ENCODE measurements around the gene MRPL50.

The MRPL50 gene

GRCh38 chr9:101433229-101433628, 34.8 kb upstream of the MRPL50 start:
- no peak for ATAC-seq
- TF ChIP-seq, protein P1, sequence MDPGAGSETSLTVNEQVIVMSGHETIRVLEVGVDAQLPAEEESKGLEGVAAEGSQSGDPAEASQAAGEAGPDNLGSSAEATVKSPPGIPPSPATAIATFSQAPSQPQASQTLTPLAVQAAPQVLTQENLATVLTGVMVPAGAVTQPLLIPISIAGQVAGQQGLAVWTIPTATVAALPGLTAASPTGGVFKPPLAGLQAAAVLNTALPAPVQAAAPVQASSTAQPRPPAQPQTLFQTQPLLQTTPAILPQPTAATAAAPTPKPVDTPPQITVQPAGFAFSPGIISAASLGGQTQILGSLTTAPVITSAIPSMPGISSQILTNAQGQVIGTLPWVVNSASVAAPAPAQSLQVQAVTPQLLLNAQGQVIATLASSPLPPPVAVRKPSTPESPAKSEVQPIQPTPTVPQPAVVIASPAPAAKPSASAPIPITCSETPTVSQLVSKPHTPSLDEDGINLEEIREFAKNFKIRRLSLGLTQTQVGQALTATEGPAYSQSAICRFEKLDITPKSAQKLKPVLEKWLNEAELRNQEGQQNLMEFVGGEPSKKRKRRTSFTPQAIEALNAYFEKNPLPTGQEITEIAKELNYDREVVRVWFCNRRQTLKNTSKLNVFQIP (CRISPR knock-in tag; IDR thresholded peaks at IDR 0.05; ENCODE audit: borderline replicate concordance, low read depth) = no peak
- TF ChIP-seq, protein P2, sequence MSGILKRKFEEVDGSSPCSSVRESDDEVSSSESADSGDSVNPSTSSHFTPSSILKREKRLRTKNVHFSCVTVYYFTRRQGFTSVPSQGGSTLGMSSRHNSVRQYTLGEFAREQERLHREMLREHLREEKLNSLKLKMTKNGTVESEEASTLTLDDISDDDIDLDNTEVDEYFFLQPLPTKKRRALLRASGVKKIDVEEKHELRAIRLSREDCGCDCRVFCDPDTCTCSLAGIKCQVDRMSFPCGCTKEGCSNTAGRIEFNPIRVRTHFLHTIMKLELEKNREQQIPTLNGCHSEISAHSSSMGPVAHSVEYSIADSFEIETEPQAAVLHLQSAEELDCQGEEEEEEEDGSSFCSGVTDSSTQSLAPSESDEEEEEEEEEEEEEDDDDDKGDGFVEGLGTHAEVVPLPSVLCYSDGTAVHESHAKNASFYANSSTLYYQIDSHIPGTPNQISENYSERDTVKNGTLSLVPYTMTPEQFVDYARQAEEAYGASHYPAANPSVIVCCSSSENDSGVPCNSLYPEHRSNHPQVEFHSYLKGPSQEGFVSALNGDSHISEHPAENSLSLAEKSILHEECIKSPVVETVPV (CRISPR knock-in tag; IDR thresholded peaks at IDR 0.05) = no peak
- TF ChIP-seq TCF4 (CRISPR knock-in tag; IDR thresholded peaks at IDR 0.05; ENCODE audit: borderline replicate concordance) = no peak
- TF ChIP-seq ZFP3 (CRISPR knock-in tag; IDR thresholded peaks at IDR 0.05) = no peak
- no peak for TF ChIP-seq BACH2 (CRISPR knock-in tag; IDR thresholded peaks at IDR 0.05; ENCODE audit: borderline replicate concordance)
- no peak for TF ChIP-seq ZNF70 (CRISPR knock-in tag; IDR thresholded peaks at IDR 0.05)
- TF ChIP-seq TSHZ2 (CRISPR knock-in tag; IDR thresholded peaks at IDR 0.05) = no peak
- no peak for TF ChIP-seq RARB (CRISPR knock-in tag; IDR thresholded peaks at IDR 0.05)
- no peak for TF ChIP-seq GLIS3 (CRISPR knock-in tag; IDR thresholded peaks at IDR 0.05)
- TF ChIP-seq OSR1 (CRISPR knock-in tag; IDR thresholded peaks at IDR 0.05) = no peak
- TF ChIP-seq ESRRG (CRISPR knock-in tag; IDR thresholded peaks at IDR 0.05) = no peak
- no peak for TF ChIP-seq ZFP30 (CRISPR knock-in tag; IDR thresholded peaks at IDR 0.05)

DNA sequence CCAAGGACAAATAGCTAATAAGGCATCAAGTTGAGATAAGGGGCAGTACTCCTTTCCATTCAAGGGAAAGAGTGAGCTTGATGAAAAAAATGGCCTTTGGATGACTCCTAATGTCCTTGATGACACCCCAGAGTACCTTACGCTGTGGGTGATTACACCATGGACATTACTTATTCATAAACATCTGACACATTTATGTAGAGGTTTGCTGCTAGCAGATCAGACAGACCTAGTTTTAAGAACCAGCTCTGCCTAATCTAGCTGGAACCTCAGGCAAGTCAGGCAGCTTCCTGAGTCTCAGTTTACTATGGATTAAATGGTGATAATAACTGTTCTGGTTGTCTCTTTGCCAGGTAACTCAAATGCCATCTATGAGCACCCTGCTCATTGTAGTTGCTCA, 34.3 kb upstream of the MRPL50 start:
- TF ChIP-seq ISL1 (CRISPR knock-in tag; IDR thresholded peaks at IDR 0.05) (no peak), OSR1 (CRISPR knock-in tag; IDR thresholded peaks at IDR 0.05) (no peak), CREB5 (CRISPR knock-in tag; IDR thresholded peaks at IDR 0.05; ENCODE audit: low read depth) (no peak), ARNTL (CRISPR knock-in tag; IDR thresholded peaks at IDR 0.05; ENCODE audit: borderline replicate concordance, low read depth) (no peak), CSDC2 (CRISPR knock-in tag; IDR thresholded peaks at IDR 0.05) (no peak)
- TF ChIP-seq, protein P1 (CRISPR knock-in tag; IDR thresholded peaks at IDR 0.05; ENCODE audit: borderline replicate concordance, low read depth) = no peak
- ATAC-seq = no peak

- no peak for ATAC-seq
- no peak for TF ChIP-seq PPARA (CRISPR knock-in tag; IDR thresholded peaks at IDR 0.05; ENCODE audit: borderline replicate concordance)
- TF ChIP-seq RARB (CRISPR knock-in tag; IDR thresholded peaks at IDR 0.05) = no peak
- TF ChIP-seq, protein P2 (CRISPR knock-in tag; IDR thresholded peaks at IDR 0.05) = no peak
- no peak for TF ChIP-seq GLIS3 (CRISPR knock-in tag; IDR thresholded peaks at IDR 0.05)
- no peak for TF ChIP-seq ZNF70 (CRISPR knock-in tag; IDR thresholded peaks at IDR 0.05)
- TF ChIP-seq ESRRG (CRISPR knock-in tag; IDR thresholded peaks at IDR 0.05) = no peak
- no peak for TF ChIP-seq ZC3H10 (CRISPR knock-in tag; IDR thresholded peaks at IDR 0.05)
- no peak for TF ChIP-seq ZNF565 (CRISPR knock-in tag; conservative IDR thresholded peaks at IDR 0.05; ENCODE audit: low read depth)
- TF ChIP-seq TSHZ2 (CRISPR knock-in tag; IDR thresholded peaks at IDR 0.05) = no peak
- no peak for TF ChIP-seq OSR1 (CRISPR knock-in tag; IDR thresholded peaks at IDR 0.05)
- TF ChIP-seq, protein P3, sequence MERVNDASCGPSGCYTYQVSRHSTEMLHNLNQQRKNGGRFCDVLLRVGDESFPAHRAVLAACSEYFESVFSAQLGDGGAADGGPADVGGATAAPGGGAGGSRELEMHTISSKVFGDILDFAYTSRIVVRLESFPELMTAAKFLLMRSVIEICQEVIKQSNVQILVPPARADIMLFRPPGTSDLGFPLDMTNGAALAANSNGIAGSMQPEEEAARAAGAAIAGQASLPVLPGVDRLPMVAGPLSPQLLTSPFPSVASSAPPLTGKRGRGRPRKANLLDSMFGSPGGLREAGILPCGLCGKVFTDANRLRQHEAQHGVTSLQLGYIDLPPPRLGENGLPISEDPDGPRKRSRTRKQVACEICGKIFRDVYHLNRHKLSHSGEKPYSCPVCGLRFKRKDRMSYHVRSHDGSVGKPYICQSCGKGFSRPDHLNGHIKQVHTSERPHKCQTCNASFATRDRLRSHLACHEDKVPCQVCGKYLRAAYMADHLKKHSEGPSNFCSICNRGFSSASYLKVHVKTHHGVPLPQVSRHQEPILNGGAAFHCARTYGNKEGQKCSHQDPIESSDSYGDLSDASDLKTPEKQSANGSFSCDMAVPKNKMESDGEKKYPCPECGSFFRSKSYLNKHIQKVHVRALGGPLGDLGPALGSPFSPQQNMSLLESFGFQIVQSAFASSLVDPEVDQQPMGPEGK (CRISPR knock-in tag; IDR thresholded peaks at IDR 0.05; ENCODE audit: borderline replicate concordance) = no peak
- TF ChIP-seq, protein P1 (CRISPR knock-in tag; IDR thresholded peaks at IDR 0.05; ENCODE audit: borderline replicate concordance, low read depth) = no peak
Measured at GRCh38 chr9:101432171-101432570, 33.8 kb upstream of the MRPL50 start.

All from SK-N-SH treated with all-trans-retinoic acid at 6 μM for 48 hours (cell line).